GM19025 (cell line): ENCODE measurements around the gene ZXDA.
"Not testable (repeated sequence)": the region's sequence is repeated elsewhere in the genome, so short reads cannot be mapped to it uniquely, and the experiment has no call there.

Experiments used
- ATAC-seq: cut with Tn5 transposase; IDR thresholded peaks from one replicate; pipeline ENCODE4 v1.9.1; 2021; ENCODE audit warnings: mild to moderate bottlenecking, low read depth, moderate library complexity; ENCODE audit not compliant: unreplicated experiment

ZXDA gene, protein sequence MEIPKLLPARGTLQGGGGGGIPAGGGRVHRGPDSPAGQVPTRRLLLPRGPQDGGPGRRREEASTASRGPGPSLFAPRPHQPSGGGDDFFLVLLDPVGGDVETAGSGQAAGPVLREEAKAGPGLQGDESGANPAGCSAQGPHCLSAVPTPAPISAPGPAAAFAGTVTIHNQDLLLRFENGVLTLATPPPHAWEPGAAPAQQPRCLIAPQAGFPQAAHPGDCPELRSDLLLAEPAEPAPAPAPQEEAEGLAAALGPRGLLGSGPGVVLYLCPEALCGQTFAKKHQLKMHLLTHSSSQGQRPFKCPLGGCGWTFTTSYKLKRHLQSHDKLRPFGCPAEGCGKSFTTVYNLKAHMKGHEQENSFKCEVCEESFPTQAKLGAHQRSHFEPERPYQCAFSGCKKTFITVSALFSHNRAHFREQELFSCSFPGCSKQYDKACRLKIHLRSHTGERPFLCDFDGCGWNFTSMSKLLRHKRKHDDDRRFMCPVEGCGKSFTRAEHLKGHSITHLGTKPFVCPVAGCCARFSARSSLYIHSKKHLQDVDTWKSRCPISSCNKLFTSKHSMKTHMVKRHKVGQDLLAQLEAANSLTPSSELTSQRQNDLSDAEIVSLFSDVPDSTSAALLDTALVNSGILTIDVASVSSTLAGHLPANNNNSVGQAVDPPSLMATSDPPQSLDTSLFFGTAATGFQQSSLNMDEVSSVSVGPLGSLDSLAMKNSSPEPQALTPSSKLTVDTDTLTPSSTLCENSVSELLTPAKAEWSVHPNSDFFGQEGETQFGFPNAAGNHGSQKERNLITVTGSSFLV

DNA sequence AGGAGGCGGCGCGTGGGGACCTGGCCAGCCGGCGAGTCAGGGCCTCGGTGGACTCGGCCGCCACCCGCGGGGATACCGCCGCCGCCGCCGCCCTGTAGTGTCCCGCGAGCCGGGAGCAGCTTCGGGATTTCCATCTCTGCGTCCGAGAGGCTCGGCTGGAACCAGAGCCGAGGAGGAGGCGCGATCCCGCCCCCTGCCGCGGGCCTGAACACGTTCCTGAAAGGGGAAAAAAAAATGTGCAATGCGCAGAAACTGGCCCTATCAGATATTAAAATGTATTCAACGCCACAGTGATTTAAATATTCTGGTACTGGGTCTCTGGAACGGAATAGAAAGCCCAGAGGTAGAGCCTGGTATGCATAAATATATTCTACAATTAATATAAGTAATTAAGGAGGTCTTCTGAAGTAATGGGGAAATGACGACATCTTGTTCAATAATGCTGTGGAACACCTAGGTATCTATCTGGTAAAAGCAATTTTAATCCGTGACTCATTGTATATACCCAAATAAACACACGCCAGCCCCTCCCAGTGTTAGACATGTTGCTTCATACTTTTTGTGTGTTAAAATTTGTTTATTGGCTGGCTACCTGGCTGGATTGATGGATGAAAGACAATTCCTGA lies at the start of gene ZXDA:
TSS of gene ZXDA (minus strand) at position 172 of the 626 bp plus-strand sequence. CDS start at position 134, 38 bp downstream.
- peak; percentile 56 for ATAC-seq

DNA sequence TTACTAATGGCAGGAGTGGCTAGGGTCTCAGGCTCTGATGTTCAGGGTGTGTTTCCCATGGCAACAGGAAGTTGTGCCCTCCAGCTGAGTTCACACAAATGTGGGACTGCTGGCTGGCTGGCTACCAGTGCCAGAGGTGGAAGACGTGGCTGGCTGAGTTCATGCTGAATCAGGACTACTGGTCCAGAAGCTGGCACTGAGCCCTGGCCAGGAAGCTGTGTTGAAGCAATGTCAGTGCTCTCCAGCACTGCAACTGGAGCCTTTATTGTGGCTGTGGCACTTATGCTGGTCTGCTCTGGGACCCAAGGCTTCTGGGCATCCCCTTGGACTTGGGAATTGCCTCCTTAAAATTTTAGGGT lies 42.0 kb upstream of the ZXDA start:
- ATAC-seq = no peak

DNA sequence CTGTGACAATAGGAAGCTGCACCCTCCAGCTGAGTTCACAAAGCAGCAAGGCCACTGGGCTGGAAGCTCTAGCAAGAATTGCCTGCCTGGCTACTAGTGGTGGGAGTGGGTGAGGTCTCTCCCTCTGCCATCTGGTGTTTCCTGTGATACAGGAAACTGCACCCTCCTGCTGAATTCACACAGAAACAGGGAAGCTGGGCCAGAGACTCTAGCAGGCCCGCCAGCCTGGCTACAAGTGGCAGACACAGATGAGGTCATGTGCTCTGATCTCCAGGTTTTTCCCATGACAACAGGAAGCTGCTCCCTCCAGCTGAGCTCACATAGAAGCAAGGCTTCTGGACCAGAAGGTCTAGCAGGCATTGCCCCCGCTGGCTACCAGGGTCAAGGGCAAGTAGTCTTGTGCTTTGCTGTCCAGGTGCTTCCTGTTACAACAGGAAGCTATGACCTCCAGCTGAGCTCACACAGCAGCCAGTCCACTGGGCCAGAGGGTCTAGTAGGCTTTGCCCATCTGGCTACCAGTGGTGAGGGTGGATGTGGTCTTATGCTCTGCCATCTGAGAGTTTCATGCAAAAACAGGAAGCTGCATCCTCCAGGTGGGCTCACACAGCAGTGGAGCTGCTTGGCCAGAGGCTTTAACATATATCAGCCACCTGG lies 41.5 kb upstream of the ZXDA start:
- no peak for ATAC-seq

DNA sequence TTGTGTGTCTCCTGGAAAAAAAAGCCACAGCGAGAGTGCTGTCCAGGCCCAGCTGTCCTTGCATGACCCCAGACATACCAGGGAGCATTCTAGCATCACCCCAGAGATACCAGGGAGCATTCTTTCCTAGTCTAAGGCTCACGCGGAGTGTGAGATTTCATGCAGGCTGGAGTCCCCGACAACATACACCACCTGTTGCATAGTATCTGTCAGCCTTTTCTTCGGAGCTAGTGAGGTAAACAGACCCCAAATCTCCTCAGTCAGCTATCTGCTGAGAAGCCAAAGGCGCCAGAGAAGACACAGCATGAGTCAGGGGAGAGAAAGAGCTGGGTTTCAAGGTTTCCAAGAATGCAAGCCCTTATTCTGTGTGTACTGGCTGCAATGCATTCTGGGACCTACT lies 23.1 kb upstream of the ZXDA start:
- ATAC-seq = no peak

DNA sequence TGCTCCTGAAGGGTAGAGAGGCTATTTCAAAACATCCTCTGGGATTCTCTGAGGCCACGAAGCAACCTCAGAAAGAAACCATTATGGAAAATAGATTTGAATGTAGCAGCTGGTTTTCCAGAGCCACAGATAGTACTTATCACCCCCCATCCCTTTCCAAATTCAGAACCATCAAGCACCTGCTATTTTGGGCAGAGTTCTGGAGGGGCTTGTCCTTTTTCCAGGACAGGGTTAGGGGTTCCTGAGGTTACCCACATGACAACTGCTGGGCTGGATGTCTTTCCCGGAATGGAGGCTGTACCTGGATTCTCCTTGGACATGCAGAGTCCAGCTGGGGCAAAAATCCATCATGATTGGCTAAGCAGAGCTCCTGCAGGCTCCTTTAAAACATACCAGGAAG lies 22.0 kb upstream of the ZXDA start:
- ATAC-seq = no peak

DNA sequence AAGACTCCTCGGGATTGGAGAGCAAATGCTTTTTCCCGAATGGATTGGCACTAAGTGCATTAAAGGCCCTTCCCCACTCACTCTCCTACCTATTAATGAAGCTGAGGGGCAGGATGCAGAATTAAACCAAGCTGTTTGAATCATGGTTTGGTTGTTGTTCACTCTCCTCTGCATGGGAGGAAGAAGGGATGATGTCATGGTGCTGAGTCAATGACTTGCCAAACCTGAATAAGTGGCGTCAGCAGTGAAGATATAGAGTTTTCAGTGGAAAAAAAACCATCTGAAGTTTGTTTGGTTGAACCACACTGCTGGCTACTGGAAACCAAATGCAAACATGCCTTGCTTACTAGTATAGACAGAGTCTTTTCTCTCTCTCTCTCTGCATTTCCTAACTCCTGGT lies 19.8 kb upstream of the ZXDA start:
- no peak for ATAC-seq

DNA sequence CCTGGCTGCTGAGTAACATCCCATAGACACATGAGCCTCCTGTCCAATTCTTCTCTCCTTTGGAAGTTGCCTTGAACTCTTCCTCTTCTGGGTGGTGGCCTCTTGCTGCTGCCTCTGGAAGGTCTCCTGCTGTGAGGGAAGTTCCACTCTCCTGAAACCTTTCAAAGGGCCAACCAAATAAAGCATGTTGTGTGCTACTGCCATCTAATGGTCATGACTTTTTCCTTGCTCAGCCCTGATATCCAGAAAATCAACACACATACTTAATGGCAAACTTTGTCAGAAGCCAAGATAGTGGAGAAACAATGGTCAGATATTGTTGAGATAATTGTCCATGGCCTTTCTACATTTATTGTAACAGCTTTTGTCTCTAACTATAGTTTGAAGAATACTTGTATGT lies 19.1 kb upstream of the ZXDA start:
- no peak for ATAC-seq

DNA sequence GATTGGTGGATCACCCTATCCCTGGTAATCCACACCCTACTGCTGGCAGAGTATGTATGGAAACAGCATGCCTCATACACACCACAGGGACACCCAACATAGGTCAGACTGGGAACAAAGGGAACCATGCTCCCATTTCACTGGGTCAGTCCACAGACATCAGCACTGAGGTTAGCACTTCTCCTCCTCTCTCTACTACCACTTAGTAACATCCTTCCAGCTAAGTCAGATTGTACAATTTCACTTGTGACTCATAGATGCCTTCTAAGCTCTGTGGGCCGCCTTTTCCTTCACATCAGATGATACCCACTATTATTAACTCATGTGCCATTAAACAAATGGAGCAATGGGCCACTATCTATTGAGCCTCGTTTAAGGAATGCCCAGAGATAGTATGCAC lies 15.5 kb upstream of the ZXDA start:
- ATAC-seq = no peak

DNA sequence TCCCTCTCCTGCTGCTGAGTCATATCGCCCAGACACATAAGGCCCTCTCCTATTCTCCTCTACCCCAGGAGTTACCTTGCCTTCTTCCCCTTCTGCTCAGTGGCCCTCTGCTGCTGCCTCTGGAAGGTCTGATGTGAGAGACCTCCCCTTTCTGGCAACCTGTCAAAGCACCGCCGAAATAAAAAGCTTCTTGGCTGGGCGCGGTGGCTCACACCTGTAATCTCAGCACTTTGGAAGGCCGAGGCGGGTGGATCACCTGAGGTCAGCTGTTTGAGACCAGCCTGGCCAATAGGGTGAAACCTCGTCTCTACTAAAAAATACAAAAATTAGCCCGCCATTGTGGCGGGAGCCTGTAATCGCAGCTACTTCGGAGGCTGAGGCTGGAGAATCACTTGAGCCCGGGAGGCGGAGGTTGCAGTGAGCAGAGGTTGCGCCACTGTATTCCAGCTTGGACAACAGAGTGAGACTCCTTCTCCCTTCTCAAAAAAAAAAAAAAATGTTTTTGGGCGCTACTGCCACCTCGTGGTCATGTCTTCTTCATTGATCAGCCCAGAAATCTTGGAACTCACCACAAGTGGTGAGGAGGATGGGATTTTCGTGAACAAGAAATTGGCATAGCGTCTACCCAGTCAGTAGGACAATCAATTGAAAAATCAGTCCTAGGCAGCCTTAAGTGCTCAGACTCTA lies 8.6 kb upstream of the ZXDA start:
- no peak for ATAC-seq

DNA sequence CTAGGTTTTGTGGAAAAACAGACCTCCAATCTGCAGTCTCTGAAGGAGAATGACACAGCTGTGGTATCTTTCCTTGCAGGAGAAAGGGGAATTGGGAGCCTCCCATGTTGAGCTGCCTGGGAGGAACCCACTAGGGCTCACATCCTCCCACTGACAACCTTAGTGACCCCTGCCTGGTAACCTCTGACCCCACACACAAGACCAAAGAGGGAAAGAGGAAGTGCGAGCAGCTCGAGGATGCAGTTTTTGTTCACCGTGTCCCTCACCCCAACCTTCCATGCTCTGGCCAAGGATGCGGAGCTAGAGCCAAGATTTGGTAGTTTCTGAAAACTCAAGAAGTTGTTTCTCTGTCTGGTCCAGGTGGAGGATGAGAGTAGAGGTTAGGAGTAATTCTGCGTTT lies 5.4 kb upstream of the ZXDA start:
- ATAC-seq = no peak

DNA sequence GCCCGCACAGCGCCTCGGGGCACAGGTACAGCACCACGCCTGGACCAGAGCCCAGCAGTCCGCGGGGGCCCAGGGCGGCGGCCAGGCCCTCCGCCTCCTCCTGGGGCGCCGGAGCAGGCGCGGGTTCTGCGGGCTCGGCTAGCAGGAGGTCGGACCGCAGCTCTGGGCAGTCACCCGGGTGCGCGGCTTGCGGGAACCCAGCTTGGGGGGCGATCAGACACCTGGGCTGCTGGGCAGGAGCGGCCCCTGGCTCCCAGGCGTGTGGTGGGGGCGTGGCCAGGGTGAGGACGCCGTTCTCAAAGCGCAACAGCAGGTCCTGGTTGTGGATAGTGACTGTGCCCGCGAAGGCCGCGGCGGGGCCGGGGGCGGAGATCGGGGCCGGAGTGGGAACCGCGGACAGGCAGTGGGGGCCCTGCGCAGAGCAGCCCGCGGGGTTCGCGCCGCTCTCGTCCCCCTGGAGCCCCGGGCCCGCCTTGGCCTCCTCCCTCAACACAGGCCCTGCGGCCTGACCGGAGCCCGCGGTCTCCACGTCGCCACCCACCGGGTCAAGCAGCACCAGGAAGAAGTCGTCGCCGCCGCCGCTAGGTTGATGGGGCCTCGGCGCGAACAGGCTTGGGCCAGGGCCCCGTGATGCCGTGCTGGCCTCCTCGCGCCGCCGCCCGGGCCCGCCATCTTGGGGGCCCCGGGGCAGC lies 517 bp downstream of the ZXDA start:
- ATAC-seq = peak; percentile 83

DNA sequence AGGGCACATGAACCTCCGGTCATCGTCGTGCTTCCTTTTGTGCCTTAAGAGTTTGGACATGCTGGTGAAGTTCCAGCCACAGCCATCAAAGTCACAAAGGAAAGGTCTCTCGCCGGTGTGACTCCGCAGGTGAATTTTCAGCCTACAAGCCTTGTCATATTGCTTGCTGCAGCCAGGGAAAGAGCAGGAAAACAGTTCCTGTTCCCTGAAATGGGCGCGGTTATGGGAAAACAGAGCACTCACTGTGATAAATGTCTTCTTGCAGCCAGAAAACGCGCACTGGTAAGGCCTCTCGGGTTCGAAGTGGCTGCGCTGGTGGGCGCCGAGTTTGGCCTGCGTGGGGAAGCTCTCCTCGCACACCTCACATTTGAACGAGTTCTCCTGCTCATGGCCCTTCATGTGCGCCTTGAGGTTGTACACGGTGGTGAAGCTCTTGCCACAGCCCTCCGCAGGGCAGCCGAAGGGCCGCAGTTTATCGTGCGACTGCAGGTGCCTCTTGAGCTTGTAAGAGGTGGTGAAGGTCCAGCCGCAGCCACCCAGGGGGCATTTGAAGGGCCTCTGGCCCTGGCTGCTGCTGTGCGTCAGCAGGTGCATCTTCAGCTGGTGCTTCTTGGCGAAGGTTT lies 1.2 kb downstream of the ZXDA start:
- not testable (repeated sequence) for ATAC-seq

DNA sequence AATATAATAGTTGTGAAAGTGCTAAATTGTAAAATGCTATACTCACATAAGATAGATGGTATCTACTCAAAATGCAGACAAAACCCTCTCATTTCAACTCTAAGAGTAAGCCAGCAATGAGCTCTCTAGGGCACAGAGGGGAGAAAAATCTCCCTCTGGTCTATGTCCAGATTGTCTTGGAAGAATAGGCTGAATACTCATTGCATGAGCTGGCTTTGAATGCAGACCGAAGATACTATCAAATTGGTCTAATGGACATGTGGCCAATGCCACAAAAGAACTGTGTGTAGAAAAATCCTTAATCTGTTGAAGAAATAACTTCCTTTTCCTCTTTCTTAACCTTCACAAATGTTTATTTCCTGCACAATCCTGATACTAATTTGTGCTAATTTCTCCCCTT lies 3.5 kb downstream of the ZXDA start:
- ATAC-seq = no peak

DNA sequence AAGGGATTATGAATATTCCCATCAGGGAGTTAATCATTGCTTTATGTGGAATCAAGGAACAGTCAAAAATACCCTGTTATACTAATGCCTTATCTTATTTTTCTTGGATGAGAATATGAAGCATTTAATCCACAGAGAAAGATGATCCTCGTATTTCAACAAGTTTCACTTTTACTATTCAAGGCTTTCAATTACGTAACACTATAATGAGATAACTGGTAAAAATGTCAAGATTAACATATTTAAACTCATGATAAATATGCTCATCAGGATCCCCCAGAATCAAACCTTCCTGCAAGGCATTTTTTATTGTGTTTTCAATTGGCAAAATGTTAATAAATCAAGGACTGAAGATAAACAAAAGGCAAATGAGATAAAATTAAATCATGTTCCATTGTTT lies 5.1 kb downstream of the ZXDA start:
- ATAC-seq = no peak

DNA sequence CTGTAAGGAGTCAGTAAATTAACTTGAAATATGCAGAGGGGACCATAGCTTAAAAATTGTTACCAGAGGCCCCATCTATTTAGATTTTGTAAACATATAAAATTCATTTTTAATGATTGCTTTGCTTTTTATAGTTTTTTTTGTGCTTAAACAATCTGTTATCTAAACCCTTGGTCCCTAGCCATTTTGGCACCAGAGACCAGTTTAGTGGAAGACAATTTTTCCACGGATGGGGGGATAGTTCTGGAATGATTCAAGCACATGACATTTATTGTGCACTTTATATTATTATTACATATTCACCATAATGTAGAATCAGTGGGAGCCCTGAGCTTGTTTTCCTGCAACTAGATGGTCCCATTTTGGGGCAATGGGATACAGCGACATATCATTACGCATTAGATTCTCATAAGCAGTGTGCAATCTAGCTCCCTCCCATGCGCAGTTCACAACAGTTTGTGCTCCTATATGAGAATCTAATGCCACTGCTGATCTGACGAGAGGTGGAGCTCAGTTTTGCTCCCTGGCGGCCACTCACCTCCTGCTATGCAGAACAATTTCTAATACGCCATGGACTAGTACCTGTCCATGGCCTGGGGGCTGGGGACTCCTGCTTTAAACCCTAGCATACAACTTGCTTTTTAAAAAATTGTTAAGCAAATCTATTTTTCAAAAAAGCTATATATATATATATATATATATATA lies 5.9 kb downstream of the ZXDA start:
- ATAC-seq = no peak

DNA sequence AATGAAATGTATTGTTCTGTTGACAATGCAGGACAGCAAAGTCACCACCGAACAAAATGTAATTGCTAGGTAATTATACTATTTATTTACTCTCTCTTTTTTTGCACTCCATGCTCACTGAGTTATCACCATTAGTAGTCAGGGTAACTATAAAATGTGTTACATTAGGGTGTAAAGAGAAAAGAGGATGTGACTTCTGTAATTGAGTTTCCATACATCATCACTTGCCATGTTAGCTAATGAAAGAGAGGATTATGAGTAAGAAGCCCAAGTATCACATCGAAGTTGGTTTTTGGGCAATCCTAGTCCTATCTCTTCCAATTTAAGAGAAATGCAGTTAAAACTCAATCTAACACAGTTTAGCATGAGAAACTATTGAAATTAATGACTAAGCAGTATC lies 7.6 kb downstream of the ZXDA start:
- no peak for ATAC-seq

DNA sequence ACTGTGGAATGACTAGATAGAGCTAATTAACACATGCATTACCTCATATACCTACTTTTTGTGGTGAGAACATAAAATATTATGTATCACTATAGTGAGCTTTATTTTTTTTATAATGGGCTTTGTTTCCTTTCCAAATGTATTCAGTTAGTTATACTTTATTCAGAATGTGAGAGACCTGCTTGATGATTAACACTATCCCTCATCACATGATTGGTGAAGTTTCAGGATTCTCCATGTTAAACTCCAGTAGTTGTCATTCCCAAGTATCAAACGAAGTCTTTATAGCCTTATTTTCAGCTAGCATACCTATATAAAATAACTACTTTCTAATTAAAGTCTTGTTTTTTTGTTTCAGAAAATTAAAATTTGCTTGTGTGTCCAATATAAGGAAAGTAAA lies 8.8 kb downstream of the ZXDA start:
- ATAC-seq = no peak

DNA sequence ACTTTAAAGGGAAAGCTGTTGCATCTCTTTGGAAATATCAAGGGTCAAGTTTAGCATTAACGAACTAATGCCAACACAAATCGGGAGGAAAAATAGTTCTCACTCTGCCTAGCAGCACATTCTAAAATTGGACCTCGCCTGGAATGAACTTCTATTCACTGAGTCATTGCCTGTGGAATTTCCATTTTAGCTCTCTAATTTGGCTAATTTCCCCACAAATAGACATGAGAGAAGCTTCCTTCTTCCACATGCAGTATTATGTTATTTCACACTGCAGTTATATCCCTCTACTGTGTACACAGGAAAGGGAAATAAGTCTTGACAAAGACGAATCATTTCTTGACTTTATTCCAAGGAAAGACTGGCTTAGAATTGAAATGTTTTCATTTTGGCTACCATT lies 9.3 kb downstream of the ZXDA start:
- no peak for ATAC-seq

DNA sequence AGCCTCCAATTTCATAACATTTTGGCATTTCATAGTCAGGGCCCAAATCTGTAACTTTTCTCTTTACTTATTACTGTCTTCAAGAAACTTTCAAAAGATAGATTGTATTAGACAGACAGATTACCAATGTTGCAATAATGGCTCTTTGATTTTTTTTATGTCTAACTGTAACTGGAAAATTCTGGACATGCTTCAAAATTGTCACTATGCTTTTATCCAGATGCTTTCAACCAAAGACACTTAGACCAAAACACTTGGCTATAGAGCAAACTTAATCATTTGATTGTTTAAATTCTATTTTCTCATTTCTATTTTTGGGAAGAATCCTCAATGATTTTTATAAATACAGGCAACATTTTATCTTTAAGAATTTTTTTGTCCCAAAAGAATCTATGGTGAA lies 10.4 kb downstream of the ZXDA start:
- ATAC-seq = no peak
